Mammary epithelial cell (primary cell): ENCODE data around the gene NID1.

Experiments used
- EZH2 ChIP-seq: IDR thresholded peaks from 2 replicates; pipeline ENCODE4 v1.6.1; 2012; ENCODE audit warnings: low read length, inconsistent platforms, borderline replicate concordance
- TF ChIP-seq, protein P1 (sequence below), 2 donors: IDR thresholded peaks in 1 of 2; conservative IDR thresholded peaks in 1 of 2; 2 replicates each; pipeline ENCODE4 v1.5.1; 2011 to 2012; ENCODE audit warnings: inconsistent platforms in 2 of 2, low read length in 2 of 2, mild to moderate bottlenecking in 2 of 2, control low read depth in 1 of 2, low read depth in 1 of 2; ENCODE audit not compliant: insufficient read depth in 1 of 2; ENCODE audit errors: extremely low read depth in 1 of 2

DNA sequence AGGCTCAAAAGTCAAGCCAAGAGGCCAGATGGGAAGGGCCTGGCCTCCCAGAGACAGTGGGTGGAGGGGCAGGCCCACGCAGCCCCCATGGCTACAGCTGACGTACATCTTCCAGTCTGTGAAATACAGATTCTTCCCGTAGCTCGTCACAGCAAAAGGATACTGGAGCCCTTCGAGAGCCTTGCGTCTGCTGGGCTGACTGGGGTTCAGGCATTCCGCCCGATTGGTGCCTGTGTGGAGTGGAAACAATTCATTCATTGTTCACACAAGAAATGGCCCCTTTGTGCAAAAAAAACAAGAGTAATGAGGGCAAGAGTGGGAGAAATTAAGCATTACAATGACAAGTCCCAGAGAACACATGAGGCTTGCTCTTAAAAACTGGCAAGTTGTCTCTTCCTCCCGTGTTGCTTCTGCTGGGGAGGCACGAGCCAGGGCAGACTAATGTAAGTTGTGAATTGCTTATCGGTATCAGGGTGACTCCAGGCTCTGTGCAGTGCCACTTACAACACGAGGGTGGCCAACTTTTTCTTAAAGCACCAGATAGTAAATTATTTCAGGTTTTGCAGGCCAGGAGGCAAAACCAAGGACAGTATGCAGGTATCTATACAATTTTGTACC is 85.1 kb downstream of the NID1 start:
- TF ChIP-seq, protein P1, sequence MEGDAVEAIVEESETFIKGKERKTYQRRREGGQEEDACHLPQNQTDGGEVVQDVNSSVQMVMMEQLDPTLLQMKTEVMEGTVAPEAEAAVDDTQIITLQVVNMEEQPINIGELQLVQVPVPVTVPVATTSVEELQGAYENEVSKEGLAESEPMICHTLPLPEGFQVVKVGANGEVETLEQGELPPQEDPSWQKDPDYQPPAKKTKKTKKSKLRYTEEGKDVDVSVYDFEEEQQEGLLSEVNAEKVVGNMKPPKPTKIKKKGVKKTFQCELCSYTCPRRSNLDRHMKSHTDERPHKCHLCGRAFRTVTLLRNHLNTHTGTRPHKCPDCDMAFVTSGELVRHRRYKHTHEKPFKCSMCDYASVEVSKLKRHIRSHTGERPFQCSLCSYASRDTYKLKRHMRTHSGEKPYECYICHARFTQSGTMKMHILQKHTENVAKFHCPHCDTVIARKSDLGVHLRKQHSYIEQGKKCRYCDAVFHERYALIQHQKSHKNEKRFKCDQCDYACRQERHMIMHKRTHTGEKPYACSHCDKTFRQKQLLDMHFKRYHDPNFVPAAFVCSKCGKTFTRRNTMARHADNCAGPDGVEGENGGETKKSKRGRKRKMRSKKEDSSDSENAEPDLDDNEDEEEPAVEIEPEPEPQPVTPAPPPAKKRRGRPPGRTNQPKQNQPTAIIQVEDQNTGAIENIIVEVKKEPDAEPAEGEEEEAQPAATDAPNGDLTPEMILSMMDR (conservative IDR thresholded peaks at IDR 0.05 in 1 of 2, IDR thresholded peaks at IDR 0.05 in 1 of 2; ENCODE audit: extremely low read depth in 1 of 2, insufficient read depth in 1 of 2, low read depth in 1 of 2, low read length in 2 of 2) = no peak
- no peak for TF ChIP-seq EZH2
